ENCODE measurements around the gene FAM171A1.
"Not testable (repeated sequence)": the region's sequence is repeated elsewhere in the genome, so short reads cannot be mapped to it uniquely, and the experiment has no call there.

FAM171A1 gene

GRCh38 chr10:15279236-15279635 is 91.9 kb downstream of the FAM171A1 start:
- no peak for DNase-seq

GRCh38 chr10:15278786-15279185 is 92.3 kb downstream of the FAM171A1 start:
- DNase-seq = no peak

- DNase-seq = not testable (repeated sequence)
These were observed 95.0 kb downstream of the FAM171A1 start for GRCh38 chr10:15276039-15276438.

- not testable (repeated sequence) for DNase-seq
These were observed 101.3 kb downstream of the FAM171A1 start for GRCh38 chr10:15269838-15270237.

GRCh38 chr10:15267496-15267895 is 103.6 kb downstream of the FAM171A1 start:
- no peak for DNase-seq

GRCh38 chr10:15266117-15266516 is 105.0 kb downstream of the FAM171A1 start:
- no peak for DNase-seq

- DNase-seq = no peak
These were observed 105.5 kb downstream of the FAM171A1 start for GRCh38 chr10:15265558-15265957.

GRCh38 chr10:15265056-15265455 is 106.0 kb downstream of the FAM171A1 start:
- no peak for DNase-seq

GRCh38 chr10:15263657-15264323 is 107.3 kb downstream of the FAM171A1 start:
- DNase-seq = no peak

- peak in 1 of 2 experiments; percentile 1 for DNase-seq
These were observed 108.9 kb downstream of the FAM171A1 start for GRCh38 chr10:15262036-15262713.

- DNase-seq = no peak
These were observed 112.0 kb downstream of the FAM171A1 start for GRCh38 chr10:15259136-15259535.

- DNase-seq = no peak
These were observed 112.8 kb downstream of the FAM171A1 start for GRCh38 chr10:15258255-15258654.

GRCh38 chr10:15255961-15256360 is 115.1 kb downstream of the FAM171A1 start:
- no peak for DNase-seq

- no peak for DNase-seq
These were observed 116.1 kb downstream of the FAM171A1 start for GRCh38 chr10:15254808-15255648.

- no peak for DNase-seq
These were observed 116.9 kb downstream of the FAM171A1 start for GRCh38 chr10:15253951-15254807.

- DNase-seq = no peak
These were observed 118.7 kb downstream of the FAM171A1 start for GRCh38 chr10:15252396-15252795.

- no peak for DNase-seq
These were observed 119.2 kb downstream of the FAM171A1 start for GRCh38 chr10:15251791-15252380.

- DNase-seq = peak in 1 of 2 experiments; percentile 13
These were observed 125.6 kb downstream of the FAM171A1 start for GRCh38 chr10:15245530-15245929.

GRCh38 chr10:15244635-15245197 is 126.4 kb downstream of the FAM171A1 start:
- DNase-seq = no peak

- DNase-seq = no peak
These were observed 128.7 kb downstream of the FAM171A1 start for GRCh38 chr10:15242261-15242840.

GRCh38 chr10:15241306-15241705 is 129.8 kb downstream of the FAM171A1 start:
- DNase-seq = peak in 1 of 2 experiments; percentile 10

All from NCI-H524 (cell line).